ENCODE results near the gene ZBTB4.

The ZBTB4 gene

DNA sequence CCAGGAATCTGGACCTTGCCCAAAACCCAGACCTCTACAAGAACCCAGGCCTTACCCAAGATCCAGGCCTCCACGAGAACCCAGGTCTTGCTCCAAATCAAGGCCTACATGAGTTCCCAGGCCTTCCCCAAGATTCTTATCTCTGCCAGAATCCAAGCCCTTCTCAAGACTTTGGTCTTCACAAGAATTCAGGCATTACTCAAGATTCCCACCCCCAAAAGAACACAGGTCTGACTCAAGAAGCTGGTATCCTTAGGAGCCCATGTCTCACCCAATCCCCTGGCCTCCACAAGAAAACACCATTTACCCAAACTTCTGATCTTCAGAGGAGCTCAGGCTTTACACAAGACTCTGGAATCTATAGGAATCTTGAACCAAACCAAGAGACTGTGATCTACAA, 48.2 kb downstream of the ZBTB4 start:
- DNase-seq (ENCODE audit: low read depth, low spot score): no peak
- Histone ChIP-seq H3K27me3 (ENCODE audit: control insufficient read depth, insufficient read depth, low read length) (no peaks in the 10 kb centered on the region), H3K36me3 (ENCODE audit: control insufficient read depth, insufficient read depth, low read length) (no peaks in the 10 kb centered on the region), H3K4me3 (ENCODE audit: low read length) (no peak overlapping the region), H3K27ac (ENCODE audit: low read length) (no peak overlapping the region), H3K4me1 (ENCODE audit: control insufficient read depth, insufficient read depth, low read length) (no peaks in the 10 kb centered on the region), H3K9me3 (ENCODE audit: control insufficient read depth, insufficient read depth, low read length) (no peaks in the 10 kb centered on the region)
- no CpG with 5 or more reads among the region's 1 CpG for WGBS (ENCODE audit: insufficient coverage, insufficient read length)

DNA sequence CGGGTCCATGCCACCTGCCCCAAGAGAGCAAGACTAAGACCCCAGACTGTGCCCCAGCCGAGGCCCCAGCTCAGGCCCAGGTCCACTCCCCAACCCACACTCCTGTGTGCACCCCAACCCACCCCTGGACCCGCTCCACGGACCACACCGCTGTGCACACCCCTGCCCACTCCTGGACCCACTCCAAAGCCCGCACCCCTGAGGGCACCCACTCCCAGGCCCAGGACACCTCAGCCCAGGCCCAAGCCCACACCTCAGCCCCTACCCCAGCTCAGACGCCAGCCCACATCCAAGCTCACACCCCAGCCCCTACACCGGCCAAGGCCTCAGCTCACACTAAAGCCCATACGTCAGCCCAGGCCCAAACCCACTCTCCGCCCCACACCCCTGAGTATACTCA, 49.7 kb downstream of the ZBTB4 start:
- no peaks in the 10 kb centered on the region for H3K36me3 ChIP-seq (ENCODE audit: control insufficient read depth, insufficient read depth, low read length)
- no peaks in the 10 kb centered on the region for H3K4me1 ChIP-seq (ENCODE audit: control insufficient read depth, insufficient read depth, low read length)
- no peak overlapping the region for H3K27ac ChIP-seq (ENCODE audit: low read length)
- H3K4me3 ChIP-seq (ENCODE audit: low read length): no peak overlapping the region
- H3K9me3 ChIP-seq (ENCODE audit: control insufficient read depth, insufficient read depth, low read length): no peaks in the 10 kb centered on the region
- H3K27me3 ChIP-seq (ENCODE audit: control insufficient read depth, insufficient read depth, low read length): no peaks in the 10 kb centered on the region
- DNase-seq (ENCODE audit: low read depth, low spot score): no peak
- no CpG with 5 or more reads among the region's 10 CpGs for WGBS (ENCODE audit: insufficient coverage, insufficient read length)

DNA sequence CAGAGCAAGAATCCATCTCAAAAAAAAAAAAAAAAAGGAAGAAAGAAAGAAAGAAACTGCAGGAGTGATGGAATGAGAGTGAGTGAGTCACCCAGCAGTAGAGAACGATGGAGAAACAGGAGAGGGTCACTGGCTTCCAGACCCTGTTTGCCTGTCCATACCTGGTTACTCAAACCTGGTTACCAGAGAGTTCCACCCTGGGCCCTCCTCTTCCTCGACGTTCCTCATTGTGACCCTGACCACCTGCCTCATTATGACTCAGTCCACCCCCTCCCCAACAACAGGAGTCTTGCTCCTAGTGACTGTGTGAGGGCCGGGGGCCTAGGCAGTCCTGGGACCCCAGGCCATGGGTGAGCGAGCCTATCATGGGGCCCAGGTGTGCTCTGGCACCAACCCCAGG, 50.9 kb downstream of the ZBTB4 start, which contains the start of gene SPEM3:
SPEM3 (plus strand) TSS at position 301 of the 400 bp plus-strand sequence; CDS start at position 347, 46 bp downstream.
- Histone ChIP-seq H3K4me1 (ENCODE audit: control insufficient read depth, insufficient read depth, low read length) (no peaks in the 10 kb centered on the region), H3K27ac (ENCODE audit: low read length) (no peak within 1 kb of the TSS), H3K36me3 (ENCODE audit: control insufficient read depth, insufficient read depth, low read length) (no peaks in the 10 kb centered on the region), H3K27me3 (ENCODE audit: control insufficient read depth, insufficient read depth, low read length) (no peaks in the 10 kb centered on the region), H3K9me3 (ENCODE audit: control insufficient read depth, insufficient read depth, low read length) (no peaks in the 10 kb centered on the region), H3K4me3 (ENCODE audit: low read length) (no peak within 1 kb of the TSS)
- no peak for DNase-seq (ENCODE audit: low read depth, low spot score)
- WGBS (ENCODE audit: insufficient coverage, insufficient read length): no CpG with 5 or more reads among the region's 5 CpGs

DNA sequence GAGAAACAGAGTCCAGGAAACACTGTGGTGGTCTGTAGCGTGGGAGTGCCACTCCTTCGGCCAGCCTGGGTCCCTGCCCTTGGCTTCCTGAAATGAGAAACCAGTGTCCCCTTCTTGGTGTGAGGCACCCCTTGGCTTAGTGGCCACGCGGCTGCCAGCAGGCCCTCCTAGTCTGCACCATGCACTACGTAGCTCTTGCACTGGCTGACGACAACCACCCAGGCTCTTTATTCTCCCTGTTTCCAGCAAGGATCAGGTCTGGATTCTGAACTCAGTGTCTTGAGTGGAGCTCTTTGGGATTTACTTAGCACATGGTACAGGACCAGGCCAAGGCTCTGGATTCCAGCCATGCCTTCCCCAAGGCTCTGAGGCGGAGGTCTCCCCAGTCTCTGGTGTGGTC, 51.9 kb downstream of the ZBTB4 start:
- Histone ChIP-seq H3K4me1 (ENCODE audit: control insufficient read depth, insufficient read depth, low read length) (no peaks in the 10 kb centered on the region), H3K4me3 (ENCODE audit: low read length) (no peak overlapping the region), H3K36me3 (ENCODE audit: control insufficient read depth, insufficient read depth, low read length) (no peaks in the 10 kb centered on the region), H3K27me3 (ENCODE audit: control insufficient read depth, insufficient read depth, low read length) (no peaks in the 10 kb centered on the region), H3K27ac (ENCODE audit: low read length) (no peak overlapping the region), H3K9me3 (ENCODE audit: control insufficient read depth, insufficient read depth, low read length) (no peaks in the 10 kb centered on the region)
- DNase-seq (ENCODE audit: low read depth, low spot score): no peak
- no CpG with 5 or more reads among the region's 7 CpGs for WGBS (ENCODE audit: insufficient coverage, insufficient read length)

DNA sequence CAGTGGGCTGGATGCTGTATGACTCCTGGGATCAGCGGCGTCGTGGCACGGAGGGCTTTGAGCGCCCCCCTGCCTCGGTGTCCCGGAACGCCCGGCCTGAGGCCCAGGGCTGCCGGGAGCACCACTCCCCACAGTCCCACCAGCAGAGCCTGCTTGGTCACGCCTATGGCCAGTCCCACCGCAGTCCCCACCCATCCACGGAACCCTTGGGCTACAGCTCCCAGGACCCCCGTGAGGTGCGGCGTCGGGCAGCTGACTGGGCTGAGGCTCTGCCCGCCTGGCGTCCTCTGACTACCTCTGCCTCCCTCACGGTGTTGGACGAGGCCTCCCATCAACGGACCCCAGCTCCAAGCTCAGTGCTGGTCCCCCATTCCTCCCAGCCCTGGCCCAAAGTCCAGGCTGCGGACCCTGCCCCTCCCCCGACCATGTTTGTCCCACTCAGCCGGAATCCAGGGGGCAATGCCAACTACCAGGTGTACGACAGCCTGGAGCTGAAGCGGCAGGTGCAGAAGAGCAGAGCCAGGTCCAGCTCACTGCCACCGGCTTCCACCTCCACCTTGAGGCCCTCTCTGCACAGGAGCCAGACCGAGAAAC, 52.4 kb downstream of the ZBTB4 start:
- H3K27me3 ChIP-seq (ENCODE audit: control insufficient read depth, insufficient read depth, low read length): no peaks in the 10 kb centered on the region
- no CpG with 5 or more reads among the region's 29 CpGs for WGBS (ENCODE audit: insufficient coverage, insufficient read length)

DNA sequence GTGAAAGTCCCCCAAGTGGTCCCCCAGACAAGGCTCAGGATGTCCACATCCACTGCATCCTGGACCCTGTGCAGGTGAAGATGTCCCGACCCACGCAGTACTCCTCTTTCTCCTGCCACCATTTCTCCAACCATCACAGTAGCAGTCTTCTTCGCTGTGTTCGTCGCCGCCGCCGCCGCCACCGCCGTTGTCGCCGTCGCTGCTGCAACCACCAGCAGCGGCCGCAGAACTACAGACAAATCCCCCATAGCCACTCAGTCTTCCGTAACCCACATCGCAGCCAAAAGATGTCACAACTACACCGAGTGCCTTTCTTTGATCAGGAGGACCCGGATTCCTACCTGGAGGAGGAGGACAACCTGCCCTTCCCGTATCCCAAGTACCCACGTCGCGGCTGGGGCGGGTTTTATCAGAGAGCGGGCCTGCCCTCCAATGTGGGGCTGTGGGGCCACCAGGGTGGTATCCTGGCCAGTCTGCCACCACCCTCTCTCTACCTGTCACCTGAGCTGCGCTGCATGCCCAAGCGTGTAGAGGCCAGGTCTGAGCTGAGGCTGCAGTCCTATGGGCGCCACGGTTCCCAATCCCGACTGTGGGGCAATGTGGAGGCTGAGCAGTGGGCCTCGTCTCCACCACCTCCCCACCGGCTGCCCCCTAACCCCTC, 53.1 kb downstream of the ZBTB4 start:
- H3K27ac ChIP-seq (ENCODE audit: low read length): no peak overlapping the region
- H3K4me3 ChIP-seq (ENCODE audit: low read length): no peak overlapping the region
- H3K36me3 ChIP-seq (ENCODE audit: control insufficient read depth, insufficient read depth, low read length): no peaks in the 10 kb centered on the region
- H3K4me1 ChIP-seq (ENCODE audit: control insufficient read depth, insufficient read depth, low read length): no peaks in the 10 kb centered on the region
- no peak for DNase-seq (ENCODE audit: low read depth, low spot score)
- no peaks in the 10 kb centered on the region for H3K27me3 ChIP-seq (ENCODE audit: control insufficient read depth, insufficient read depth, low read length)
- no peaks in the 10 kb centered on the region for H3K9me3 ChIP-seq (ENCODE audit: control insufficient read depth, insufficient read depth, low read length)
- WGBS (ENCODE audit: insufficient coverage, insufficient read length): no CpG with 5 or more reads among the region's 33 CpGs

More for the DNA sequence above, 52.4 kb downstream of the ZBTB4 start:
- H3K27ac ChIP-seq (ENCODE audit: low read length): no peak overlapping the region
- DNase-seq (ENCODE audit: low read depth, low spot score): no peak
- H3K4me3 ChIP-seq (ENCODE audit: low read length): no peak overlapping the region
- no peaks in the 10 kb centered on the region for H3K9me3 ChIP-seq (ENCODE audit: control insufficient read depth, insufficient read depth, low read length)
- H3K36me3 ChIP-seq (ENCODE audit: control insufficient read depth, insufficient read depth, low read length): no peaks in the 10 kb centered on the region
- H3K4me1 ChIP-seq (ENCODE audit: control insufficient read depth, insufficient read depth, low read length): no peaks in the 10 kb centered on the region

DNA sequence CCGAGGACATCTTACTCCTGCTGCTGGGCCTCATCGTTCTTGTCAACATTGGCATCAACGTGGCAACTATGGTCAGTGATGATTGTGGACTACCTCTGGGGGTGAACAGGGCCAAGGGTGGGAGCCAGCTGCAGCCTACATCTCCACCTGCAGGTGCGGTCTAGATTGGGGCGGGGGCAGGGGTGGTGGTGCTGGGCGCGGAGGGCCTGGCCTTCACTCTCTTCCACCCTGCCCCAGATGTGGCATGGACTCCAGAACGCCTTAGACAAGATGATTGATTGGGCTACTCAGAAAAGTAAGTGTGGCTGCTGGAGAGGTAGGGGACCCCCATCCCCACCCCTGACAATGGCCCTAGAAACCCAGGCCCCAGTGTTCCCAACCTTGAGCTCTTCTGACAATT, 53.7 kb downstream of the ZBTB4 start:
- WGBS (ENCODE audit: insufficient coverage, insufficient read length): no CpG with 5 or more reads among the region's 8 CpGs
- DNase-seq (ENCODE audit: low read depth, low spot score): no peak
- Histone ChIP-seq H3K4me3 (ENCODE audit: low read length) (no peak overlapping the region), H3K36me3 (ENCODE audit: control insufficient read depth, insufficient read depth, low read length) (no peaks in the 10 kb centered on the region), H3K27me3 (ENCODE audit: control insufficient read depth, insufficient read depth, low read length) (no peaks in the 10 kb centered on the region), H3K9me3 (ENCODE audit: control insufficient read depth, insufficient read depth, low read length) (no peaks in the 10 kb centered on the region), H3K27ac (ENCODE audit: low read length) (no peak overlapping the region), H3K4me1 (ENCODE audit: control insufficient read depth, insufficient read depth, low read length) (no peaks in the 10 kb centered on the region)

DNA sequence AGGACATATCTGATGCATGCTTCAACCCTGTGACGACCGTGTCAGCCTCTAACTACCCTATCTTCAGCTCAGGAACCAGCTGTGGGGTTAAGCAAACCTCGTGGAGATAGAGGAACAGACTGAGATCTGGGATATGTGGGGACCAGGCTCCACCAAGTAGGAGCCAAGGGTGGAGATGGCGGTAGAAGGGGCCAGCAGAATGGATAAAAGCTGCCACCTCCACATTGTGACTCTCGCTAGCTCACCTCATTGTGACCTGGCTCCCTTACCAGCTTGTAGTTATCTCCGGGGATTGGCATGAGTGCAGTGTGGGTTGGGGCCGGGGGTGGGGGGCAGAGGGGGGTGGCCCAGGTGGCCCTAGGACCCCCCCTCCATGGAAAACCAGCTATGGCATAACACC, 54.1 kb downstream of the ZBTB4 start, which contains the start of gene SPEM2:
SPEM2 (plus strand) TSS at position 301 of the 400 bp plus-strand sequence; CDS start at position 374, 73 bp downstream.
- Histone ChIP-seq H3K4me3 (ENCODE audit: low read length) (no peak within 1 kb of the TSS), H3K4me1 (ENCODE audit: control insufficient read depth, insufficient read depth, low read length) (no peaks in the 10 kb centered on the region), H3K36me3 (ENCODE audit: control insufficient read depth, insufficient read depth, low read length) (no peaks in the 10 kb centered on the region), H3K9me3 (ENCODE audit: control insufficient read depth, insufficient read depth, low read length) (no peaks in the 10 kb centered on the region), H3K27me3 (ENCODE audit: control insufficient read depth, insufficient read depth, low read length) (no peaks in the 10 kb centered on the region), H3K27ac (ENCODE audit: low read length) (no peak within 1 kb of the TSS)
- WGBS (ENCODE audit: insufficient coverage, insufficient read length): no CpG with 5 or more reads among the region's 7 CpGs
- no peak for DNase-seq (ENCODE audit: low read depth, low spot score)

DNA sequence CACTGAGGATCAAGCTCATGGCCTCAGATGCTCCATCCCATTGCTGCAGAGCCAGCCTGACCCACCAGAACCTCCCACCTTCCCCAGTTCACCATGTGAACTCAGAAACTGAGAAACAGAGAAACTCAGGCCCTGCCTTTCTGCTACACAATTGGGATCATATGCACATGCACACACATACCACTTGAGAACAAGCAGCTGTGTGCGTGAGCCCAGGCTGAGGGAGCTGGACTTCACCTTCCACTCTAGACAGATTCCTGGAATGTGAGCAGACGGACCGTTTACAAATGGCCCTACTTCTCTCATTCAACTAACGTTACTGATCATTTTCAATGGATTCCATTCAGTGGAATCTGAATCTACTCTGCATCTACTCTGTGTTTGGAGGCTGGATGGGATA, 55.8 kb downstream of the ZBTB4 start:
- no peak overlapping the region for H3K27ac ChIP-seq (ENCODE audit: low read length)
- no peak for DNase-seq (ENCODE audit: low read depth, low spot score)
- no peaks in the 10 kb centered on the region for H3K27me3 ChIP-seq (ENCODE audit: control insufficient read depth, insufficient read depth, low read length)
- no peak overlapping the region for H3K4me3 ChIP-seq (ENCODE audit: low read length)
- no CpG with 5 or more reads among the region's 4 CpGs for WGBS (ENCODE audit: insufficient coverage, insufficient read length)
- H3K9me3 ChIP-seq (ENCODE audit: control insufficient read depth, insufficient read depth, low read length): no peaks in the 10 kb centered on the region
- peaks cover 4% of the 10 kb centered on the region; the same call in 1 of the 2 replicates for H3K4me1 ChIP-seq (ENCODE audit: control insufficient read depth, insufficient read depth, low read length)
- no peaks in the 10 kb centered on the region for H3K36me3 ChIP-seq (ENCODE audit: control insufficient read depth, insufficient read depth, low read length)

DNA sequence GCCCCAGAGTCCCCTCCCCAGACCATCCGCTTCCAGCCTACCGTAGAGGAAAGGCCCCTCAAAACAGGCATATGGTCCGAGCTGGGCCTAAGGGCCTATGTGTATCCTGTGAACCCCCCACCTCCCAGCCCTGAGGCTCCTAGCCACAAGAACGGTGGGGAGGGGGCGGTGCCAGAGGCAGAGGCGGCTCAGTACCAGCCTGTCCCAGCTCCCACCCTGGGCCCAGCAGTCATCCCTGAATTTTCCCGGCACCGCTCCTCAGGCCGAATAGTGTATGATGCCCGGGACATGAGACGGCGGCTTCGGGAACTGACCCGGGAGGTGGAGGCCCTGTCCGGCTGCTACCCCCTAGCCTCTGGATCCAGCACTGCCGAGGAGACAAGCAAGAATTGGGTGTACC, 58.2 kb downstream of the ZBTB4 start:
- no peak overlapping the region for H3K27ac ChIP-seq (ENCODE audit: low read length)
- H3K4me1 ChIP-seq (ENCODE audit: control insufficient read depth, insufficient read depth, low read length): peaks cover 5% of the 10 kb centered on the region
- H3K27me3 ChIP-seq (ENCODE audit: control insufficient read depth, insufficient read depth, low read length): no peaks in the 10 kb centered on the region
- H3K9me3 ChIP-seq (ENCODE audit: control insufficient read depth, insufficient read depth, low read length): no peaks in the 10 kb centered on the region
- no CpG with 5 or more reads among the region's 16 CpGs for WGBS (ENCODE audit: insufficient coverage, insufficient read length)
- no peak for DNase-seq (ENCODE audit: low read depth, low spot score)
- peaks cover 11% of the 10 kb centered on the region for H3K36me3 ChIP-seq (ENCODE audit: control insufficient read depth, insufficient read depth, low read length)
- H3K4me3 ChIP-seq (ENCODE audit: low read length): no peak overlapping the region
